HUDEP-2 (cell line): Measurements from ENCODE around the gene RTP5.
"Not testable (repeated sequence)": the region's sequence is repeated elsewhere in the genome, so short reads cannot be mapped to it uniquely, and the experiment has no call there.

Source experiments
- DNase-seq, 76 experiments: peaks; one replicate each; lab custom pipeline; 2025; ENCODE audit not compliant: unreplicated experiment in 76 of 76; lab: John Stamatoyannopoulos, UW

The RTP5 gene

GRCh38 chr2:241869087-241869961 is at the start of gene RTP5:
Gene RTP5 (plus strand): TSS chr2:241869729. CDS start chr2:241869757, 28 bp downstream.
- no peak for DNase-seq

- DNase-seq, result not testable (repeated sequence)
Measured at GRCh38 chr2:241819947-241820624, 49.4 kb upstream of the RTP5 start.

- DNase-seq, result no peak
Measured at GRCh38 chr2:241820625-241821384, 48.7 kb upstream of the RTP5 start.

- DNase-seq, result no peak
Measured at GRCh38 chr2:241821460-241822263, 47.9 kb upstream of the RTP5 start.

GRCh38 chr2:241822264-241822623 is 47.3 kb upstream of the RTP5 start:
- DNase-seq, result no peak

- DNase-seq, result not testable (repeated sequence)
Measured at GRCh38 chr2:241823531-241824437, 45.7 kb upstream of the RTP5 start.

- DNase-seq, result no peak
Measured at GRCh38 chr2:241827394-241827793, 42.1 kb upstream of the RTP5 start.

- no peak for DNase-seq
Measured at GRCh38 chr2:241833101-241833663, 36.3 kb upstream of the RTP5 start.

- not testable (repeated sequence) for DNase-seq
Measured at GRCh38 chr2:241833756-241834526, 35.6 kb upstream of the RTP5 start.

GRCh38 chr2:241834527-241835210 is 34.9 kb upstream of the RTP5 start:
- DNase-seq, result no peak

- no peak for DNase-seq
Measured at GRCh38 chr2:241835611-241836010, 33.9 kb upstream of the RTP5 start.

- DNase-seq, result no peak
Measured at GRCh38 chr2:241836292-241836691, 33.2 kb upstream of the RTP5 start.

GRCh38 chr2:241837197-241837965 is 32.1 kb upstream of the RTP5 start:
- no peak for DNase-seq

- no peak for DNase-seq
Measured at GRCh38 chr2:241841181-241842066, 28.1 kb upstream of the RTP5 start.

- no peak for DNase-seq
Measured at GRCh38 chr2:241842067-241842415, 27.5 kb upstream of the RTP5 start.

GRCh38 chr2:241842620-241843211 is 26.8 kb upstream of the RTP5 start:
- peak in 1 of 76 experiments; percentile 5 for DNase-seq
